Endothelial cell of umbilical vein (primary cell): ENCODE data around the gene LPAR1.

Experiments
- CTCF ChIP-seq, 2 donors: IDR thresholded peaks; 1 replicate in 1 of 2; 2 replicates in 1 of 2; pipeline ENCODE4 v1.5.1; 2011; ENCODE audit warnings: low read length in 2 of 2, mild to moderate bottlenecking in 2 of 2, moderate library complexity in 2 of 2, control low read depth in 1 of 2, inconsistent platforms in 1 of 2, low read depth in 1 of 2; ENCODE audit not compliant: insufficient read depth in 1 of 2; ENCODE audit errors: extremely low read depth in 1 of 2
- EZH2 ChIP-seq: IDR thresholded peaks from 2 replicates; pipeline ENCODE4 v1.6.1; 2012; ENCODE audit warnings: borderline replicate concordance, low read depth, mild to moderate bottlenecking, moderate library complexity, low read length, inconsistent platforms; ENCODE audit not compliant: severe bottlenecking
- FOS ChIP-seq: IDR thresholded peaks from 2 replicates; pipeline ENCODE4 v1.6.1; 2011; ENCODE audit warnings: mild to moderate bottlenecking, low read length, moderate library complexity, borderline replicate concordance; ENCODE audit not compliant: insufficient read depth
- GATA2 ChIP-seq: IDR thresholded peaks from 2 replicates; pipeline ENCODE4 v1.7.0; 2011; ENCODE audit warnings: low read depth, mild to moderate bottlenecking, moderate library complexity, mixed read lengths, low read length; ENCODE audit not compliant: insufficient read length, insufficient read depth
- JUN ChIP-seq: IDR thresholded peaks from 2 replicates; pipeline ENCODE4 v1.6.1; 2011; ENCODE audit warnings: borderline replicate concordance, low read depth; ENCODE audit not compliant: insufficient read length, insufficient read depth
- MYC ChIP-seq: IDR thresholded peaks from one replicate; pipeline ENCODE4 v1.6.1; 2011; ENCODE audit warnings: mild to moderate bottlenecking, low read depth, low read length
- POLR2A ChIP-seq: IDR thresholded peaks from 2 replicates; pipeline ENCODE4 v1.6.1; 2012; ENCODE audit warnings: low read depth, mild to moderate bottlenecking, control low read depth, low read length
- POLR2AphosphoS5 ChIP-seq: IDR thresholded peaks from 2 replicates; pipeline ENCODE4 v1.6.1; 2012; ENCODE audit warnings: low read depth, mild to moderate bottlenecking, control low read depth, low read length, moderate library complexity; ENCODE audit not compliant: insufficient read depth
- TF ChIP-seq, protein P1 (sequence below): IDR thresholded peaks from 2 replicates; pipeline ENCODE4 v1.6.1; 2011; ENCODE audit not compliant: insufficient read depth, insufficient read length

DNA sequence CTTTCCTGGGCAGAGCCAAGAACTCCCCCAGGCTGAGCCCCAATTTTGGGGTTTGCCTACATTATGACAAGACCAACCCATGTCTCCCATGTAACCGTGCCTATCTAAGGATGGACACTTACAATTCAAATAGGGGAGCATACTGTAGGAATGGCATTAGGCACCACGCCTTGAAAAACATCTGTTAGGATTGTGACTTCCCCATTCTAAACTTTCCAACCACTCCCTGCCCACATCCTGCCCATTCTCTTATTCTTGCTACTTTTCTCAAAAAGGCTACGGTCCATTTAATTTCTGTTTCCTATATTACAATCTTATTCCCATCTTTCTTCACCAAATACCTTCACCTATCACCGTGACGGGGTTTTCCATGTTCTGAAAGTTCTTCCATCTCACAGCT is 99.2 kb downstream of the LPAR1 start:
- TF ChIP-seq EZH2 (no peak), FOS (no peak), CTCF (IDR thresholded peaks at IDR 0.05; ENCODE audit: extremely low read depth in 1 of 2, insufficient read depth in 1 of 2, low read depth in 1 of 2, low read length in 2 of 2) (no peak), POLR2A (no peak), MYC (no peak), JUN (no peak), POLR2AphosphoS5 (no peak), GATA2 (no peak)
- TF ChIP-seq, protein P1, sequence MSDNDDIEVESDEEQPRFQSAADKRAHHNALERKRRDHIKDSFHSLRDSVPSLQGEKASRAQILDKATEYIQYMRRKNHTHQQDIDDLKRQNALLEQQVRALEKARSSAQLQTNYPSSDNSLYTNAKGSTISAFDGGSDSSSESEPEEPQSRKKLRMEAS = no peak
